Panc1 (cell line): Measurements from ENCODE around the gene ITPRID2. TPM values are rescaled to one million over a fixed set of nuclear protein-coding genes. Genes with fewer than 3 reads are reported as not detected.

ENCODE experiments used
- ATAC-seq: fragments of 200-7000 bp; cut with Tn5 transposase; 2 replicates; pipeline ENCODE4 v1.9.1; 2020; ENCODE audit warnings: mild to moderate bottlenecking, moderate library complexity
- BruUV-seq: library from RNA; stranded (reverse); fragments of 400-500 nt; replicated peaks from 2 replicates; lab custom pipeline; 2021; lab: Mats Ljungman, UMichigan
- CTCF ChIA-PET: fragments of 300-600 bp; sonication (Branson Sonifier 250); formaldehyde crosslinking; loops from one replicate; lab custom pipeline; 2022; ENCODE audit warnings: antibody characterized with exemption; lab: Charles Lee
- POLR2A ChIA-PET: fragments of 300-600 bp; sonication (Branson Sonifier 250); formaldehyde crosslinking; loops from one replicate; lab custom pipeline; 2022; ENCODE audit warnings: antibody characterized with exemption; lab: Charles Lee
- DNase-seq: peaks from one replicate; pipeline ENCODE4 v3.0.0-alpha.2; 2010; ENCODE audit warnings: low read depth, low spot score
- H3K27ac ChIP-seq: 2 replicates; pipeline ENCODE4 v1.5.1; 2011; ENCODE audit warnings: mild to moderate bottlenecking, low read length, inconsistent platforms
- H3K27me3 ChIP-seq: fragments of 200-500 bp; sonication (Bioruptor generic); 2 replicates; pipeline ENCODE4 v1.6.0; 2014; ENCODE audit warnings: low read length, inconsistent platforms; ENCODE audit not compliant: control insufficient read depth, insufficient read depth
- H3K36me3 ChIP-seq: fragments of 200-500 bp; sonication (Bioruptor generic); 2 replicates; pipeline ENCODE4 v1.5.1; 2014; ENCODE audit warnings: inconsistent platforms, mild to moderate bottlenecking, low read length, moderate library complexity; ENCODE audit not compliant: control insufficient read depth, insufficient read depth
- H3K4me1 ChIP-seq: 2 replicates; pipeline ENCODE4 v1.5.1; 2011; ENCODE audit warnings: inconsistent platforms, mild to moderate bottlenecking, low read length, moderate library complexity; ENCODE audit not compliant: control insufficient read depth, insufficient read depth
- H3K4me3 ChIP-seq, 2 experiments: 2 replicates each; pipeline ENCODE4 v1.5.1; 2011 to 2012; ENCODE audit warnings: low read depth in 2 of 2, low read length in 2 of 2, mild to moderate bottlenecking in 2 of 2, inconsistent platforms in 1 of 2, moderate library complexity in 1 of 2
- H3K9me3 ChIP-seq: fragments of 200-500 bp; sonication (Bioruptor generic); 2 replicates; pipeline ENCODE4 v1.5.1; 2014; ENCODE audit warnings: low read depth, mild to moderate bottlenecking, inconsistent platforms, low read length, moderate library complexity; ENCODE audit not compliant: control insufficient read depth, insufficient read depth
- POLR2AphosphoS5 ChIP-seq: IDR thresholded peaks from 2 replicates; pipeline ENCODE4 v1.6.1; 2012; ENCODE audit warnings: mild to moderate bottlenecking, low read depth, low read length, moderate library complexity
- SIN3A ChIP-seq: IDR thresholded peaks from 2 replicates; pipeline ENCODE4 v1.6.1; 2012; ENCODE audit warnings: low read depth, mild to moderate bottlenecking, low read length, moderate library complexity, borderline replicate concordance; ENCODE audit not compliant: insufficient read depth
- TCF7L2 ChIP-seq: IDR thresholded peaks from 2 replicates; pipeline ENCODE4 v1.6.1; 2011; ENCODE audit warnings: mild to moderate bottlenecking, low read depth, low read length, inconsistent platforms
- in situ Hi-C: cut with HindIII; loops from 2 replicates; pipeline ENCODE4 v1.10.0; 2016; ENCODE audit warnings: low sequenced_read_pairs, low pct_unique_long_range_greater_than_20kb
- intact Hi-C: fragments of 100-400 bp; cut with micrococcal nuclease; formaldehyde crosslinking; loops from one replicate; pipeline ENCODE4 v1.10.0; 2022; ENCODE audit not compliant: unreplicated experiment
- total RNA-seq: library from RNA; stranded (reverse); gene quantifications from one replicate; pipeline ENCODE4 v1.2.1, GENCODE V29; 2021; ENCODE audit not compliant: unreplicated experiment
- TF ChIP-seq, protein P1 (sequence below): fragments of 450-650 bp; IDR thresholded peaks from 2 replicates; pipeline ENCODE4 v1.5.1; 2017; ENCODE audit warnings: mild to moderate bottlenecking
- TF ChIP-seq, protein P2 (sequence below), 2 experiments: IDR thresholded peaks; 2 replicates each; pipeline ENCODE4 v1.6.1; 2011 to 2012; ENCODE audit warnings: low read depth in 2 of 2, control low read depth in 1 of 2, low read length in 1 of 2, mild to moderate bottlenecking in 1 of 2, moderate library complexity in 1 of 2; ENCODE audit not compliant: insufficient read depth in 1 of 2

The ITPRID2 gene
- total RNA-seq, 1 experiment from 2014 or later: 261 TPM

DNA sequence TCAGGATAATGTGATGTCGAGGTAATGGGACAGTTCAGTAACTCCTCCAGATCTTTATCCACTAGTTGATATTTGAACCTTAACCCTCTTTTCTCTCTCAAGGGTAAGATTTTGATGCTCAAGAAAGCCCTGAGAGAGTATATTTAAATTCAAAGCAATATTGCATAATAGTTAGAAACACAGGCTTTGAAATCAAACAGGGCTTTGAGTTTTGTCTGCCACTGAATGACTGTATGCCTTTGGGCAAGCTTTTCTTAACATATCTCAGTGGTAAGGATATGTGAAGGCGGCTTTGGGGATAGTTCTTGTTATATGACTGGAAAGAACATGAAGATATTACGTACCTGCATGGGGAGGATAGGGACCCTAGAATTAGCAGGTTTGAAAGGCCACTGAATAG is 11.1 kb downstream of the ITPRID2 start:
- no peaks in the 10 kb centered on the region for H3K27me3 ChIP-seq
- no peaks in the 10 kb centered on the region for H3K9me3 ChIP-seq
- ChIA-PET CTCF (no interaction called here), POLR2A (interaction anchor here (1.0 kb wide), 1 partner anchor 101 kb away, joined by 3 read pairs; no protein-coding TSS in a partner anchor)
- intact Hi-C loops (no loop called here), in situ Hi-C loops (no loop called here)
- no peak overlapping the region for H3K4me3 ChIP-seq
- no peak for TF ChIP-seq TCF7L2
- 0 out of 2 replicates have a peak, but pooled peaks have one; percentile 17 for ATAC-seq
- peaks cover 42% of the 10 kb centered on the region for H3K4me1 ChIP-seq
- BruUV-seq: no TSS peak
- DNase-seq: no peak
- H3K27ac ChIP-seq: peak overlapping the region; percentile 72
- peaks cover 77% of the 10 kb centered on the region for H3K36me3 ChIP-seq

DNA sequence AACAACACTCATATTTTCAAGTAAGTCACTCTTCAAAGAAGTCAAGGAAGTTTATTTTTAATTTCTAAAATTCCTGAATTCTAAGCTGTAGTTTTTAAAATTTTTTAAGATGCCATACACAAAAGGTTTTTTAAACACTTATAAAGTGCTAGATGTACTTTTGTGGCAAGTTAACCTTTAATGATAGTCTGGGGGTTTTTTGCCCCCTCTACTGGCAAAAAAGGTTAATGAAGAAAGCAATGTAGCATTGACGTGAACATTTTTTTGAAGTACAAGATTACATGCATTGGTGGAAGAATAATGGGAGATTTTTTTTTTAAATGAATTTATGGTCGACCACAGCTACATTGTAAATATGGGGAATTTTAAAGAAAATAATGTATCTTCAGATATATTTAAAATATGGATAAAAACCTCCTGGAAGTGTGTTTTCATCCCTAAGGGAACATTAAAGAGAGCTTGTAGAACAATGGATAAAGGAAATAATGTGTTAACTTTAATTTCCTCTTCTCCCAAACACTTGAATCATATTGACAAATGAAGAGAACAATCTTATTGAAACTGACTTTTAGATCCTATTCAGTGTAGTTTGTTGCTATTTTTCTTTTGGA is 12.6 kb downstream of the ITPRID2 start:
- intact Hi-C loops (no loop called here), in situ Hi-C loops (no loop called here)
- ChIA-PET POLR2A (interaction anchor here (0.7 kb wide), 2 partner anchors 9 to 198 kb away, joined by 3 to 5 read pairs; no protein-coding TSS in a partner anchor), CTCF (interaction anchor here (0.9 kb wide), 1 partner anchor 166 kb away, joined by 3 read pairs; no protein-coding TSS in a partner anchor)
- TF ChIP-seq TCF7L2 (no peak), SIN3A (no peak)
- TF ChIP-seq, protein P1, sequence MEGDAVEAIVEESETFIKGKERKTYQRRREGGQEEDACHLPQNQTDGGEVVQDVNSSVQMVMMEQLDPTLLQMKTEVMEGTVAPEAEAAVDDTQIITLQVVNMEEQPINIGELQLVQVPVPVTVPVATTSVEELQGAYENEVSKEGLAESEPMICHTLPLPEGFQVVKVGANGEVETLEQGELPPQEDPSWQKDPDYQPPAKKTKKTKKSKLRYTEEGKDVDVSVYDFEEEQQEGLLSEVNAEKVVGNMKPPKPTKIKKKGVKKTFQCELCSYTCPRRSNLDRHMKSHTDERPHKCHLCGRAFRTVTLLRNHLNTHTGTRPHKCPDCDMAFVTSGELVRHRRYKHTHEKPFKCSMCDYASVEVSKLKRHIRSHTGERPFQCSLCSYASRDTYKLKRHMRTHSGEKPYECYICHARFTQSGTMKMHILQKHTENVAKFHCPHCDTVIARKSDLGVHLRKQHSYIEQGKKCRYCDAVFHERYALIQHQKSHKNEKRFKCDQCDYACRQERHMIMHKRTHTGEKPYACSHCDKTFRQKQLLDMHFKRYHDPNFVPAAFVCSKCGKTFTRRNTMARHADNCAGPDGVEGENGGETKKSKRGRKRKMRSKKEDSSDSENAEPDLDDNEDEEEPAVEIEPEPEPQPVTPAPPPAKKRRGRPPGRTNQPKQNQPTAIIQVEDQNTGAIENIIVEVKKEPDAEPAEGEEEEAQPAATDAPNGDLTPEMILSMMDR: peak; percentile 68; the same call in 1 of the 2 replicates
- TF ChIP-seq, protein P2, sequence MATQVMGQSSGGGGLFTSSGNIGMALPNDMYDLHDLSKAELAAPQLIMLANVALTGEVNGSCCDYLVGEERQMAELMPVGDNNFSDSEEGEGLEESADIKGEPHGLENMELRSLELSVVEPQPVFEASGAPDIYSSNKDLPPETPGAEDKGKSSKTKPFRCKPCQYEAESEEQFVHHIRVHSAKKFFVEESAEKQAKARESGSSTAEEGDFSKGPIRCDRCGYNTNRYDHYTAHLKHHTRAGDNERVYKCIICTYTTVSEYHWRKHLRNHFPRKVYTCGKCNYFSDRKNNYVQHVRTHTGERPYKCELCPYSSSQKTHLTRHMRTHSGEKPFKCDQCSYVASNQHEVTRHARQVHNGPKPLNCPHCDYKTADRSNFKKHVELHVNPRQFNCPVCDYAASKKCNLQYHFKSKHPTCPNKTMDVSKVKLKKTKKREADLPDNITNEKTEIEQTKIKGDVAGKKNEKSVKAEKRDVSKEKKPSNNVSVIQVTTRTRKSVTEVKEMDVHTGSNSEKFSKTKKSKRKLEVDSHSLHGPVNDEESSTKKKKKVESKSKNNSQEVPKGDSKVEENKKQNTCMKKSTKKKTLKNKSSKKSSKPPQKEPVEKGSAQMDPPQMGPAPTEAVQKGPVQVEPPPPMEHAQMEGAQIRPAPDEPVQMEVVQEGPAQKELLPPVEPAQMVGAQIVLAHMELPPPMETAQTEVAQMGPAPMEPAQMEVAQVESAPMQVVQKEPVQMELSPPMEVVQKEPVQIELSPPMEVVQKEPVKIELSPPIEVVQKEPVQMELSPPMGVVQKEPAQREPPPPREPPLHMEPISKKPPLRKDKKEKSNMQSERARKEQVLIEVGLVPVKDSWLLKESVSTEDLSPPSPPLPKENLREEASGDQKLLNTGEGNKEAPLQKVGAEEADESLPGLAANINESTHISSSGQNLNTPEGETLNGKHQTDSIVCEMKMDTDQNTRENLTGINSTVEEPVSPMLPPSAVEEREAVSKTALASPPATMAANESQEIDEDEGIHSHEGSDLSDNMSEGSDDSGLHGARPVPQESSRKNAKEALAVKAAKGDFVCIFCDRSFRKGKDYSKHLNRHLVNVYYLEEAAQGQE (IDR thresholded peaks at IDR 0.05; ENCODE audit: insufficient read depth in 1 of 2, low read depth in 2 of 2, low read length in 1 of 2): no peak
- no peak overlapping the region for H3K4me3 ChIP-seq
- H3K9me3 ChIP-seq: no peaks in the 10 kb centered on the region
- DNase-seq (no peak), ATAC-seq (no peak)
- no TSS peak for BruUV-seq
- peaks cover 34% of the 10 kb centered on the region for H3K4me1 ChIP-seq
- H3K27ac ChIP-seq: peak overlapping the region; percentile 51
- H3K36me3 ChIP-seq: peaks cover 66% of the 10 kb centered on the region
- H3K27me3 ChIP-seq: no peaks in the 10 kb centered on the region

DNA sequence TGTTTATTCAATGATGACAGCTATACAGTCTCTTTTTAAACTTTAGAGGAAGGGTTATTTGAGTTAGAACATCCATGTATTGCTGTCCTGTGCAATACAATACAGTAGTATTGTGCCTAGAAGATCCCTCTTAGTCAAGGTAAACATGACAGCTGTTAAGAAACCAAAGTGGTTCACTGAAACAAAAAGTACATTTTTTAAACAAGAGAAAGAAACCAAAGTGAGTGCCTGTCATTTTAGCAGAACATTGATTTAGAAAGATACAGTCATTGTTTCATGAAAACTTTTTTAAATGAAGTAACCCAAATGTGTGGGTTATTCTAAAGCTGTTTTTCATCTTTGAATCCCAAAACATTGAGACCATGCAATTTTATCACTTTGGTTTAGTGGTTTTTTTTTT is 15.5 kb downstream of the ITPRID2 start:
- ChIA-PET CTCF (no interaction called here), POLR2A (interaction anchor here (0.6 kb wide), 1 partner anchor 237 kb away, joined by 3 read pairs; no protein-coding TSS in a partner anchor)
- H3K27ac ChIP-seq: no peak overlapping the region
- DNase-seq (no peak), ATAC-seq (no peak)
- TF ChIP-seq, protein P2 (IDR thresholded peaks at IDR 0.05; ENCODE audit: insufficient read depth in 1 of 2, low read depth in 2 of 2, low read length in 1 of 2): no peak
- TF ChIP-seq SIN3A (no peak), TCF7L2 (no peak), POLR2AphosphoS5 (no peak)
- TF ChIP-seq, protein P1: no peak
- no TSS peak for BruUV-seq
- intact Hi-C loops (no loop called here), in situ Hi-C loops (no loop called here)
- H3K9me3 ChIP-seq: no peaks in the 10 kb centered on the region
- H3K4me1 ChIP-seq: peaks cover 12% of the 10 kb centered on the region; the same call in 1 of the 2 replicates
- H3K27me3 ChIP-seq: no peaks in the 10 kb centered on the region
- H3K4me3 ChIP-seq: no peak overlapping the region
- H3K36me3 ChIP-seq: peaks cover 63% of the 10 kb centered on the region
